ENCODE measurements around the gene SDHAF3. TPM values are rescaled to one million over a fixed set of nuclear protein-coding genes. Genes with fewer than 3 reads are reported as not detected.
"Not testable (repeated sequence)": the region's sequence is repeated elsewhere in the genome, so short reads cannot be mapped to it uniquely, and the experiment has no call there.

The SDHAF3 gene
- total RNA-seq, 4 donors from 2014 or later: 3.4 to 10.5 (median 7.5) TPM

DNA sequence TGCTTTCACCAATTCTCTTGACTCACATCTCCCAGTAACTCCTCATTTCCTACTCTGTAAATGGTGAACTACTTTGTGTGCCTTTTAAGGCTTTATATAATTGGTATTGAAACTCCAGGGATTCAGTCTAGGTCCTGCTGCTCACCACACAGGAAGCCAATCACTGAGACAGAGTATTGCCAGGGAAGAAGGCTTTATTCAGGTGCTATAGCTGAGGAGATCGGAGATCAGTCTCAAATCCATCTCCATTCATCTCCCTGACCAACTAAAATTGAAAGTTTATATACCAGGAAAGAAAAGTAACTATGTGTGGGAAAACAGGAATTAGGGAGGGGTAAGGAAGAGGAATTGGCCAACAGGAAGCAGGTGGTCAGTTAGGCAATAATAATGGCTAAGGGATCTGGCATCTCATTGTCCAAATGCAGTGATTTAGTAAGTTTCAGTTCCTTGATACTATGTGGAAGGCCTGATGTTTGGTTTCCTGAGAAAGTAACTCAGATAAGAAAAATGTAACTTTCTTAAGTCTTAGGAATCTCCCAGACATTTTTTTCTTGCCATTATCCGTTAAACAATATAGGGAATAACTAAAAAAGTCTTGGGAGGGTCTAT, 10.2 kb upstream of the SDHAF3 start:
- no peak for DNase-seq (ENCODE audit: low spot score)
- ATAC-seq (ENCODE audit: low FRiP score): no peak
- TF ChIP-seq CTCF (IDR thresholded peaks at IDR 0.05): no peak

GRCh38 chr7:97116308-97116707, 1.2 kb upstream of the SDHAF3 start:
- TF ChIP-seq CTCF (IDR thresholded peaks at IDR 0.05): no peak

DNA sequence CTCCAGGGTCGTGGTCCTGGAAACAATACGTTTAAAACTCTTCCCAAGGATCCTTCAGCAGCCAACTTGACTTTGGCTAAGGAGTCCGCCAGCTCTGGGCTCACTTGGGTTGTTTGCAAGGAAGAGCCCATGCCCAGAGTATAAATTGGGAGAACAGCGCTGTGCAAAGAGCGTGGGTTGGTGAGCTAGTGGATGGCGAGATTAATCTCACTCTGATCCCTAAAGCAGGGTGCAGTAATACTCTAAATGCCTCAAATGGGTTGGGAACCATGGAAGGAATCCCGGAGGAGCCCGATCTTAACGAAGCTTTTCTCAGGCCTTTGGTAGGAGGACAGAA, 495 bp upstream of the SDHAF3 start:
- ATAC-seq (ENCODE audit: low FRiP score) (peak; percentile 52), DNase-seq (ENCODE audit: low spot score) (no peak)
- no peak for TF ChIP-seq CTCF (IDR thresholded peaks at IDR 0.05)

More at GRCh38 chr7:97116308-97116707, 1.2 kb upstream of the SDHAF3 start:
- no peak for DNase-seq (ENCODE audit: low spot score)
- ATAC-seq (ENCODE audit: low FRiP score): no peak

DNA sequence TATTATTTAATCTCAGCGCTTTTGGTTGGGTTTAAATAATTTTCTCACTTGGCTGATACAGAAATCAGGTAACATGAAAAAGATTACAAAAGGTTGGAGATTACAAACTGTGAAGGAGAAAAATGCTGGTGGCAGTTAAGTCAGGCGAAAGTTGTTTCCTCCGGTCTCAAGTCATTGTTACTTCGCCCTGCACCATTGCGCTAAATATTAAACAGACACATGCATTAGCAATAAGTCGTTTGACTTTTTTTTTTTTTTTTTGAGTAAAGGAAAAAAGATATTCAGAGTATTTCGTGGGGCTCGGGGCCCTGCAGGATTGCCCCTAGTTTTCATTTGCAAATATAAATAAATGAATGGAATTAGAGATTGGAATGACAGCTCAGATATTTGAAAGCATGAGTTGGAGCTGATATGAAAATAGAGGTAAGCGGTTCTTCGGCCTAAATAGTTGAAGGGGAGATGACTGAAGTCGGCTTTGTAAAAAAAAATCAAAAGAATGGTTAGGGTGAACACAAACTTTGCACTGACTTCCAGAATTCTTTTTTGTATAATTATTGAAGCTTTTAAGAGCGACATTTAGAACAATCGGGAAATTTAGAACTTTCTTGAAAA, 914 bp downstream of the SDHAF3 start:
- DNase-seq (ENCODE audit: low spot score): no peak
- ATAC-seq (ENCODE audit: low FRiP score): no peak
- TF ChIP-seq CTCF (IDR thresholded peaks at IDR 0.05): no peak

GRCh38 chr7:97119747-97120146, 2.2 kb downstream of the SDHAF3 start:
- no peak for TF ChIP-seq CTCF (IDR thresholded peaks at IDR 0.05)
- ATAC-seq (ENCODE audit: low FRiP score) (no peak), DNase-seq (ENCODE audit: low spot score) (no peak)

- DNase-seq (ENCODE audit: low spot score): no peak
- no peak for TF ChIP-seq CTCF (IDR thresholded peaks at IDR 0.05)
- no peak for ATAC-seq (ENCODE audit: low FRiP score)
Measured at GRCh38 chr7:97120713-97121457, 3.4 kb downstream of the SDHAF3 start.

DNA sequence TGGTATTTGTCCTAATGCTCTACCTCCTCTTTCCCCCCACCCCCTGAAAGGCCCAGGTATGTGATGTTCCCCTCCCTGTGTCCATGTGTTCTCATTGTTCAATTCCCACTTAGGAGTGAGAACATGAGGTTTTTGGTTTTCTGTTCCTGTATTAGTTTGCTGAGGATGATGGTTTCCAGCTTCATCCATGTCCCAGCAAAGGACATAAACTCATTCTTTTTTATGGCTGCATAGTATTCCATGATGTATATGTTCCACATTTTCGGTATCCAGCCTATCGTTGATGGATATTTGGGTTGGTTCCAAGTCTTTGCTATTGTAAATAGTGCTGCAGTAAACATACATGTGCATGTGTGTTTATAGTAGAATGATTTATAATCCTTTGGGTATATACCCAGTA, 5.6 kb downstream of the SDHAF3 start:
- not testable (repeated sequence) for ATAC-seq (ENCODE audit: low FRiP score)

More for the DNA sequence above, 5.6 kb downstream of the SDHAF3 start:
- not testable (repeated sequence) for DNase-seq (ENCODE audit: low spot score)

Data from omental fat pad (tissue), 4 donors.